Muscle layer of colon (tissue), 2 donors: ENCODE measurements around the gene BNC2.
"Not testable (repeated sequence)": the region's sequence is repeated elsewhere in the genome, so short reads cannot be mapped to it uniquely, and the experiment has no call there.

Experiments
- H3K27ac ChIP-seq: one replicate; pipeline ENCODE4 v1.7.0; 2013; ENCODE audit warnings: low read depth, mild to moderate bottlenecking, low read length, moderate library complexity
- H3K27me3 ChIP-seq, 2 donors: one replicate each; pipeline ENCODE4 v1.7.0; 2013; ENCODE audit warnings: low read length in 2 of 2, mild to moderate bottlenecking in 2 of 2; ENCODE audit not compliant: insufficient read depth in 2 of 2, control insufficient read depth in 1 of 2
- H3K36me3 ChIP-seq: one replicate; pipeline ENCODE4 v1.7.0; 2013; ENCODE audit warnings: mild to moderate bottlenecking, low read length; ENCODE audit not compliant: insufficient read depth
- H3K4me1 ChIP-seq: one replicate; pipeline ENCODE4 v1.7.0; 2013; ENCODE audit warnings: mild to moderate bottlenecking, low read length; ENCODE audit not compliant: insufficient read depth
- H3K4me3 ChIP-seq, 2 donors: one replicate each; pipeline ENCODE4 v1.7.0; 2013; ENCODE audit warnings: low read length in 2 of 2, low read depth in 1 of 2, mild to moderate bottlenecking in 1 of 2, moderate library complexity in 1 of 2
- H3K9ac ChIP-seq: one replicate; pipeline ENCODE4 v1.7.0; 2013; ENCODE audit warnings: low read length
- H3K9me3 ChIP-seq: one replicate; pipeline ENCODE4 v1.7.0; 2013; ENCODE audit warnings: mild to moderate bottlenecking, low read length
- donor health status: abdominal sarcoma.
- donor health status: Adenocarcinoma of cecum.

BNC2 gene

GRCh38 chr9:16543686-16544085, 326.8 kb downstream of the BNC2 start:
- H3K9ac ChIP-seq, result no peak overlapping the region

GRCh38 chr9:16543225-16543624, 327.2 kb downstream of the BNC2 start:
- Histone ChIP-seq H3K27ac (no peak overlapping the region), H3K9me3 (no peaks in the 10 kb centered on the region), H3K36me3 (no peaks in the 10 kb centered on the region), H3K4me1 (peaks cover 37% of the 10 kb centered on the region), H3K27me3 (no peaks in the 10 kb centered on the region), H3K4me3 (no peak overlapping the region), H3K9ac (no peak overlapping the region)

More at GRCh38 chr9:16543686-16544085, 326.8 kb downstream of the BNC2 start:
- H3K9me3 ChIP-seq, result no peaks in the 10 kb centered on the region
- H3K27me3 ChIP-seq, result no peaks in the 10 kb centered on the region
- peaks cover 37% of the 10 kb centered on the region for H3K4me1 ChIP-seq
- no peaks in the 10 kb centered on the region for H3K36me3 ChIP-seq
- no peak overlapping the region for H3K27ac ChIP-seq
- H3K4me3 ChIP-seq, result no peak overlapping the region

GRCh38 chr9:16542290-16542689, 328.2 kb downstream of the BNC2 start:
- no peak overlapping the region for H3K27ac ChIP-seq
- H3K4me3 ChIP-seq, result no peak overlapping the region
- no peaks in the 10 kb centered on the region for H3K36me3 ChIP-seq
- H3K9me3 ChIP-seq, result no peaks in the 10 kb centered on the region
- peaks cover 37% of the 10 kb centered on the region for H3K4me1 ChIP-seq
- no peak overlapping the region for H3K9ac ChIP-seq
- H3K27me3 ChIP-seq, result no peaks in the 10 kb centered on the region

- Histone ChIP-seq H3K27me3 (no peaks in the 10 kb centered on the region), H3K36me3 (no peaks in the 10 kb centered on the region), H3K9ac (no peak overlapping the region), H3K27ac (no peak overlapping the region), H3K4me1 (peaks cover 45% of the 10 kb centered on the region), H3K9me3 (no peaks in the 10 kb centered on the region), H3K4me3 (no peak overlapping the region)
Observed at GRCh38 chr9:16540743-16541613, 329.5 kb downstream of the BNC2 start.

GRCh38 chr9:16539626-16540025, 330.8 kb downstream of the BNC2 start:
- not testable (repeated sequence) for H3K4me3 ChIP-seq, H3K36me3 ChIP-seq, H3K9ac ChIP-seq, H3K27ac ChIP-seq, H3K27me3 ChIP-seq, H3K9me3 ChIP-seq
- H3K4me1 ChIP-seq, result peaks cover 44% of the 10 kb centered on the region

GRCh38 chr9:16535555-16535954, 334.9 kb downstream of the BNC2 start:
- Histone ChIP-seq H3K27ac (peak overlapping the region; percentile 27), H3K4me3 (no peak overlapping the region), H3K9me3 (no peaks in the 10 kb centered on the region), H3K36me3 (no peaks in the 10 kb centered on the region), H3K27me3 (no peaks in the 10 kb centered on the region), H3K4me1 (peaks cover 49% of the 10 kb centered on the region), H3K9ac (no peak overlapping the region)

- Histone ChIP-seq H3K36me3 (no peaks in the 10 kb centered on the region), H3K27me3 (no peaks in the 10 kb centered on the region), H3K4me3 (no peak overlapping the region), H3K9ac (no peak overlapping the region), H3K27ac (no peak overlapping the region), H3K4me1 (peaks cover 54% of the 10 kb centered on the region), H3K9me3 (no peaks in the 10 kb centered on the region)
Observed at GRCh38 chr9:16532681-16533450, 337.6 kb downstream of the BNC2 start.

- no peak overlapping the region for H3K9ac ChIP-seq
- no peaks in the 10 kb centered on the region for H3K27me3 ChIP-seq
- H3K27ac ChIP-seq, result no peak overlapping the region
Observed at GRCh38 chr9:16532272-16532671, 338.2 kb downstream of the BNC2 start.

GRCh38 chr9:16530669-16531642, 339.5 kb downstream of the BNC2 start:
- H3K27me3 ChIP-seq, result no peaks in the 10 kb centered on the region
- H3K9ac ChIP-seq, result no peak overlapping the region
- H3K36me3 ChIP-seq, result no peaks in the 10 kb centered on the region
- peaks cover 42% of the 10 kb centered on the region for H3K4me1 ChIP-seq
- H3K4me3 ChIP-seq, result peak overlapping the region in 1 of 2 donors; percentile 15
- no peaks in the 10 kb centered on the region for H3K9me3 ChIP-seq
- peak overlapping the region; percentile 63 for H3K27ac ChIP-seq

More at GRCh38 chr9:16532272-16532671, 338.2 kb downstream of the BNC2 start:
- Histone ChIP-seq H3K36me3 (no peaks in the 10 kb centered on the region), H3K9me3 (no peaks in the 10 kb centered on the region), H3K4me3 (no peak overlapping the region), H3K4me1 (peaks cover 54% of the 10 kb centered on the region)

- no peak overlapping the region for H3K27ac ChIP-seq
- no peaks in the 10 kb centered on the region for H3K36me3 ChIP-seq
- H3K4me1 ChIP-seq, result peaks cover 23% of the 10 kb centered on the region
- no peaks in the 10 kb centered on the region for H3K9me3 ChIP-seq
- no peak overlapping the region for H3K9ac ChIP-seq
- no peak overlapping the region for H3K4me3 ChIP-seq
- H3K27me3 ChIP-seq, result no peaks in the 10 kb centered on the region
Observed at GRCh38 chr9:16527573-16527972, 342.9 kb downstream of the BNC2 start.

GRCh38 chr9:16526380-16526779, 344.1 kb downstream of the BNC2 start:
- Histone ChIP-seq H3K9me3 (no peaks in the 10 kb centered on the region), H3K36me3 (no peaks in the 10 kb centered on the region), H3K27me3 (no peaks in the 10 kb centered on the region), H3K4me3 (no peak overlapping the region), H3K4me1 (peaks cover 29% of the 10 kb centered on the region), H3K27ac (no peak overlapping the region), H3K9ac (no peak overlapping the region)
